GM23338 (cell line): ENCODE results near the gene BCAS3.

ENCODE experiments used
- EZH2 ChIP-seq: fragments of 200-600 bp; sonication (generic); IDR thresholded peaks from one replicate; pipeline ENCODE4 v1.8.0; 2017; ENCODE audit warnings: antibody characterized with exemption, mild to moderate bottlenecking, low read depth; ENCODE audit not compliant: unreplicated experiment
- POLR2AphosphoS5 ChIP-seq: IDR thresholded peaks from 2 replicates; pipeline ENCODE4 v1.6.1; 2016; ENCODE audit warnings: antibody characterized with exemption, low read depth
- TF ChIP-seq, protein P1 (sequence below), 2 experiments: fragments of 200-600 bp in 1 of 2; sonication (generic) in 1 of 2; conservative IDR thresholded peaks; 2 replicates each; pipeline versions ENCODE4 v1.5.1 to v1.6.1; 2016 to 2017; ENCODE audit warnings: antibody characterized with exemption in 2 of 2, low read depth in 2 of 2, mild to moderate bottlenecking in 2 of 2, moderate library complexity in 1 of 2

DNA sequence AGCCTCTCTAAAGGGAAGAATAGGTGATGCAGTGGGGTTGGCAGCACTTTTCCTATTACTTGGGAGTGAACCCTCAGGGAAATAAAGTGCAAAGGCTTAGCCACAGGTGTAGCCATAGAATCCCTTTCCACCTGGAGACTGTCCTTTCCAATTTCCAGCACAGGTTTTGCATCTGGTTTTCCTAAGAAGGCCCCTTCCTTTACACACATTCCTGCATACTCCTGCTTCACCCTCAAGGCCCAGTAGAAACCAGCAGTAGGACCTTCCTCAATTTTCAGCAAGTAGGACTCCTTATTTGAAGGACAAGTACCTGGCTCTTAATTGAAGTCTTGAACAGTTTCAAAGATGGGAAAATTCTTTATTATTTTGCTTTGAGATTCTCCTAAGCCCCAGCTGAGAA, 550.2 kb downstream of the BCAS3 start:
- TF ChIP-seq, protein P1, sequence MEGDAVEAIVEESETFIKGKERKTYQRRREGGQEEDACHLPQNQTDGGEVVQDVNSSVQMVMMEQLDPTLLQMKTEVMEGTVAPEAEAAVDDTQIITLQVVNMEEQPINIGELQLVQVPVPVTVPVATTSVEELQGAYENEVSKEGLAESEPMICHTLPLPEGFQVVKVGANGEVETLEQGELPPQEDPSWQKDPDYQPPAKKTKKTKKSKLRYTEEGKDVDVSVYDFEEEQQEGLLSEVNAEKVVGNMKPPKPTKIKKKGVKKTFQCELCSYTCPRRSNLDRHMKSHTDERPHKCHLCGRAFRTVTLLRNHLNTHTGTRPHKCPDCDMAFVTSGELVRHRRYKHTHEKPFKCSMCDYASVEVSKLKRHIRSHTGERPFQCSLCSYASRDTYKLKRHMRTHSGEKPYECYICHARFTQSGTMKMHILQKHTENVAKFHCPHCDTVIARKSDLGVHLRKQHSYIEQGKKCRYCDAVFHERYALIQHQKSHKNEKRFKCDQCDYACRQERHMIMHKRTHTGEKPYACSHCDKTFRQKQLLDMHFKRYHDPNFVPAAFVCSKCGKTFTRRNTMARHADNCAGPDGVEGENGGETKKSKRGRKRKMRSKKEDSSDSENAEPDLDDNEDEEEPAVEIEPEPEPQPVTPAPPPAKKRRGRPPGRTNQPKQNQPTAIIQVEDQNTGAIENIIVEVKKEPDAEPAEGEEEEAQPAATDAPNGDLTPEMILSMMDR (conservative IDR thresholded peaks at IDR 0.05; ENCODE audit: low read depth in 2 of 2): no peak
- no peak for TF ChIP-seq POLR2AphosphoS5
- no peak for TF ChIP-seq EZH2
